Suppressor macrophage treated with lipopolysaccharide for 4 hours (primary cell): ENCODE results near the gene GINS2.

Experiments
- DNase-seq: peaks from one replicate; pipeline ENCODE4 v3.0.0-alpha.2; 2020

The GINS2 gene

GRCh38 chr16:85688586-85689284 lies at the start of gene GINS2:
TSS of gene GINS2 (minus strand) at chr16:85688954. CDS start at chr16:85688898, 56 bp downstream.
- peak; percentile 93 for DNase-seq

- no peak for DNase-seq
These were observed 48.2 kb upstream of the GINS2 start for GRCh38 chr16:85736921-85737320.

- no peak for DNase-seq
These were observed 47.2 kb upstream of the GINS2 start for GRCh38 chr16:85735946-85736345.

- DNase-seq = no peak
These were observed 46.5 kb upstream of the GINS2 start for GRCh38 chr16:85735225-85735635.

- DNase-seq = no peak
These were observed 45.7 kb upstream of the GINS2 start for GRCh38 chr16:85734311-85735017.

GRCh38 chr16:85733839-85734170 lies 45.1 kb upstream of the GINS2 start:
- DNase-seq = peak; percentile 63

GRCh38 chr16:85733155-85733838 lies 44.5 kb upstream of the GINS2 start:
- DNase-seq = peak; percentile 81

GRCh38 chr16:85731179-85731578 lies 42.4 kb upstream of the GINS2 start:
- no peak for DNase-seq

GRCh38 chr16:85730186-85730465 lies 41.4 kb upstream of the GINS2 start:
- peak; percentile 69 for DNase-seq

- DNase-seq = no peak
These were observed 40.9 kb upstream of the GINS2 start for GRCh38 chr16:85729452-85730185.

GRCh38 chr16:85728879-85729278 lies 40.1 kb upstream of the GINS2 start:
- no peak for DNase-seq

- no peak for DNase-seq
These were observed 36.2 kb upstream of the GINS2 start for GRCh38 chr16:85724936-85725335.

GRCh38 chr16:85724126-85724879 lies 35.5 kb upstream of the GINS2 start:
- DNase-seq = no peak

GRCh38 chr16:85722128-85722893 lies 33.6 kb upstream of the GINS2 start:
- no peak for DNase-seq

GRCh38 chr16:85720302-85720637 lies 31.5 kb upstream of the GINS2 start:
- DNase-seq = no peak

- no peak for DNase-seq
These were observed 31.0 kb upstream of the GINS2 start for GRCh38 chr16:85719605-85720301.

GRCh38 chr16:85718682-85719081 lies 29.9 kb upstream of the GINS2 start:
- DNase-seq = peak; percentile 26

GRCh38 chr16:85718153-85718477 lies 29.4 kb upstream of the GINS2 start:
- DNase-seq = no peak

GRCh38 chr16:85717393-85718152 lies 28.8 kb upstream of the GINS2 start:
- peak; percentile 90 for DNase-seq

- DNase-seq = no peak
These were observed 27.9 kb upstream of the GINS2 start for GRCh38 chr16:85716680-85717038.
